SK-N-SH (cell line): ENCODE results near the gene KMT5B. TPM values are rescaled to one million over a fixed set of nuclear protein-coding genes. Genes with fewer than 3 reads are reported as not detected.

ENCODE experiments used
- CTCF ChIA-PET: fragments of 300-600, 350-600 bp; formaldehyde crosslinking; extraction: SDS; loops from one replicate; lab custom pipeline; 2021; lab: Yijun Ruan, JAX
- POLR2A ChIA-PET: fragments of 350-600 bp; sonication (Branson Sonifier 250); formaldehyde crosslinking; extraction: SDS; loops from one replicate; lab custom pipeline; 2020; ENCODE audit warnings: antibody characterized with exemption, inconsistent platforms; lab: Yijun Ruan, JAX
- DNase-seq: peaks from one replicate; pipeline ENCODE4 v3.0.0; 2012
- H2AFZ ChIP-seq: fragments of 200-600 bp; sonication (generic); 2 replicates; pipeline ENCODE4 v1.8.1; 2016; ENCODE audit warnings: antibody characterized with exemption, mild to moderate bottlenecking, low read depth
- H3F3A ChIP-seq: fragments of 200-600 bp; sonication (generic); replicated peaks from 2 replicates; pipeline ENCODE3; 2016; ENCODE audit warnings: antibody characterized with exemption, mild to moderate bottlenecking; ENCODE audit not compliant: insufficient read depth
- H3K27ac ChIP-seq, 2 experiments: fragments of 200-500 bp in 1 of 2; fragments of 200-600 bp in 1 of 2; sonication (Bioruptor generic) in 1 of 2; sonication (generic), shearing (Covaris generic) in 1 of 2; 2 replicates each; pipeline versions ENCODE4 v1.5.1 to v1.6.1; 2014 to 2016; ENCODE audit warnings: low read depth in 2 of 2, inconsistent platforms in 1 of 2, low read length in 1 of 2, mild to moderate bottlenecking in 1 of 2, mixed read lengths in 1 of 2
- H3K27me3 ChIP-seq: fragments of 200-600 bp; sonication (generic), shearing (Covaris generic); 2 replicates; pipeline ENCODE4 v1.6.1; 2016; ENCODE audit warnings: mixed run types; ENCODE audit not compliant: insufficient read depth
- H3K36me3 ChIP-seq, 2 experiments: fragments of 200-500 bp in 1 of 2; fragments of 200-600 bp in 1 of 2; sonication (Bioruptor generic) in 1 of 2; sonication (generic) in 1 of 2; replicated peaks in 1 of 2; 2 replicates each; pipeline versions ENCODE3 to v1.5.1; 2014 to 2016; ENCODE audit warnings: low read length in 1 of 2, mild to moderate bottlenecking in 1 of 2; ENCODE audit not compliant: insufficient read depth in 2 of 2, control insufficient read depth in 1 of 2
- H3K4me1 ChIP-seq, 2 experiments: fragments of 200-500 bp in 1 of 2; fragments of 200-600 bp in 1 of 2; sonication (Bioruptor generic) in 1 of 2; sonication (generic), shearing (Covaris generic) in 1 of 2; 2 replicates each; pipeline versions ENCODE4 v1.5.1 to v1.6.1; 2014 to 2016; ENCODE audit warnings: low read depth in 1 of 2, low read length in 1 of 2, mixed run types in 1 of 2; ENCODE audit not compliant: insufficient read depth in 2 of 2, control insufficient read depth in 1 of 2
- H3K4me2 ChIP-seq: fragments of 200-600 bp; sonication (generic), shearing (Covaris generic); 2 replicates; pipeline ENCODE4 v1.6.1; 2017; ENCODE audit warnings: mixed run types
- H3K4me3 ChIP-seq, 2 experiments: fragments of 200-500 bp in 1 of 2; fragments of 200-600 bp in 1 of 2; sonication (Bioruptor generic) in 1 of 2; sonication (generic), shearing (Covaris generic) in 1 of 2; 2 replicates each; pipeline versions ENCODE4 v1.5.1 to v1.8.1; 2014 to 2016; ENCODE audit warnings: low read depth in 2 of 2, inconsistent platforms in 1 of 2, low read length in 1 of 2, mild to moderate bottlenecking in 1 of 2, mixed read lengths in 1 of 2, moderate library complexity in 1 of 2
- H3K79me2 ChIP-seq: fragments of 200-600 bp; sonication (generic); 2 replicates; pipeline ENCODE4 v1.8.1; 2017; ENCODE audit warnings: mild to moderate bottlenecking; ENCODE audit not compliant: insufficient read depth
- H3K9ac ChIP-seq: fragments of 200-600 bp; sonication (generic); 2 replicates; pipeline ENCODE4 v1.6.1; 2017; ENCODE audit warnings: mixed run types
- H3K9me2 ChIP-seq: fragments of 200-600 bp; sonication (generic); 2 replicates; pipeline ENCODE4 v1.6.1; 2017; ENCODE audit warnings: mixed run types
- H3K9me3 ChIP-seq: fragments of 200-600 bp; sonication (generic); 2 replicates; pipeline ENCODE4 v1.6.1; 2017; ENCODE audit warnings: mixed run types, mild to moderate bottlenecking, moderate library complexity
- H4K20me1 ChIP-seq: fragments of 200-600 bp; sonication (generic); 2 replicates; pipeline ENCODE4 v1.6.1; 2017; ENCODE audit warnings: mild to moderate bottlenecking, mixed run types; ENCODE audit not compliant: insufficient read depth
- EZH2phosphoT487 ChIP-seq: fragments of 200-600 bp; sonication (generic); IDR thresholded peaks from 2 replicates; pipeline ENCODE4 v1.6.1; 2017; ENCODE audit warnings: low read depth, mixed run types, mild to moderate bottlenecking, antibody characterized with exemption, moderate library complexity, borderline replicate concordance
- FOSL2 ChIP-seq: IDR thresholded peaks from 2 replicates; pipeline ENCODE4 v1.4.0; 2012; ENCODE audit warnings: low read depth, mild to moderate bottlenecking, moderate library complexity, borderline replicate concordance
- FOXJ3 ChIP-seq: sonication (generic); formaldehyde crosslinking; IDR thresholded peaks from 2 replicates; pipeline ENCODE4 v1.5.1; 2020; ENCODE audit warnings: mild to moderate bottlenecking, missing genetic modification reagents
- GABPA ChIP-seq: IDR thresholded peaks from 2 replicates; pipeline ENCODE4 v1.4.0; 2012; ENCODE audit warnings: low read depth, mild to moderate bottlenecking
- JUND ChIP-seq: IDR thresholded peaks from 2 replicates; pipeline ENCODE4 v1.4.0; 2012
- MEF2A ChIP-seq: IDR thresholded peaks from 2 replicates; pipeline ENCODE4 v1.4.0; 2012; ENCODE audit warnings: low read depth, borderline replicate concordance
- NFIC ChIP-seq: IDR thresholded peaks from 2 replicates; pipeline ENCODE4 v1.4.0; 2012; ENCODE audit warnings: borderline replicate concordance
- NRF1 ChIP-seq: IDR thresholded peaks from 2 replicates; pipeline ENCODE4 v1.6.1; 2012; ENCODE audit warnings: low read depth, mild to moderate bottlenecking, low read length
- POLR2AphosphoS5 ChIP-seq: IDR thresholded peaks from 2 replicates; pipeline ENCODE4 v1.6.1; 2012; ENCODE audit warnings: low read depth, low read length
- RAD21 ChIP-seq: IDR thresholded peaks from 2 replicates; pipeline ENCODE4 v1.6.1; 2012; ENCODE audit warnings: mild to moderate bottlenecking, low read length
- RCOR1 ChIP-seq: fragments of 150-350 bp; IDR thresholded peaks from 2 replicates; pipeline ENCODE4 v1.6.1; 2017; ENCODE audit warnings: antibody characterized with exemption, low read length
- RFX5 ChIP-seq: IDR thresholded peaks from 2 replicates; pipeline ENCODE4 v1.6.1; 2012; ENCODE audit warnings: mild to moderate bottlenecking, improper control_type of control experiment, low read length
- RXRA ChIP-seq: IDR thresholded peaks from 2 replicates; pipeline ENCODE4 v1.4.0; 2012; ENCODE audit warnings: low read depth, mild to moderate bottlenecking, borderline replicate concordance
- TCF12 ChIP-seq: IDR thresholded peaks from 2 replicates; pipeline ENCODE4 v1.4.0; 2012
- TEAD4 ChIP-seq: IDR thresholded peaks from 2 replicates; pipeline ENCODE4 v1.4.0; 2012; ENCODE audit warnings: mild to moderate bottlenecking, borderline replicate concordance; ENCODE audit not compliant: insufficient read depth
- YY1 ChIP-seq: IDR thresholded peaks from 2 replicates; pipeline ENCODE4 v1.4.0; 2012; ENCODE audit warnings: low read depth, mild to moderate bottlenecking
- WGBS: methylation state at CpG from one replicate; pipeline ENCODE4 v1.1.6; 2017; ENCODE audit warnings: low lambda C conversion rate; 5-methylcytosine and 5-hydroxymethylcytosine counted together
- polyA plus RNA-seq, 3 experiments: library from polyadenylated mRNA; depleted of rRNA; stranded (reverse); fragments of >200 nt; gene quantifications; 2 replicates each; pipeline ENCODE4 v1.2.3, GENCODE V29; 2012
- TF ChIP-seq, protein P1 (sequence below): IDR thresholded peaks from 2 replicates; pipeline ENCODE4 v1.4.0; 2012; ENCODE audit warnings: low read depth, borderline replicate concordance
- TF ChIP-seq, protein P2 (sequence below): IDR thresholded peaks from 2 replicates; pipeline ENCODE4; 2012
- TF ChIP-seq, protein P3 (sequence below): fragments of 150-350 bp; IDR thresholded peaks from 2 replicates; pipeline ENCODE4 v1.6.1; 2017; ENCODE audit warnings: antibody characterized with exemption, low read length, low read depth, borderline replicate concordance
- TF ChIP-seq, protein P4 (sequence below): IDR thresholded peaks from 2 replicates; pipeline ENCODE4 v1.4.0; 2012; ENCODE audit warnings: low read depth
- TF ChIP-seq, protein P5 (sequence below): fragments of 150-350 bp; IDR thresholded peaks from 2 replicates; pipeline ENCODE4 v1.6.1; 2016; ENCODE audit warnings: mild to moderate bottlenecking, low read depth, low read length

The KMT5B gene
- polyA plus RNA-seq, 1 of the 3 experiments (the other 2 are of a cell fraction), result 10.4 TPM

DNA sequence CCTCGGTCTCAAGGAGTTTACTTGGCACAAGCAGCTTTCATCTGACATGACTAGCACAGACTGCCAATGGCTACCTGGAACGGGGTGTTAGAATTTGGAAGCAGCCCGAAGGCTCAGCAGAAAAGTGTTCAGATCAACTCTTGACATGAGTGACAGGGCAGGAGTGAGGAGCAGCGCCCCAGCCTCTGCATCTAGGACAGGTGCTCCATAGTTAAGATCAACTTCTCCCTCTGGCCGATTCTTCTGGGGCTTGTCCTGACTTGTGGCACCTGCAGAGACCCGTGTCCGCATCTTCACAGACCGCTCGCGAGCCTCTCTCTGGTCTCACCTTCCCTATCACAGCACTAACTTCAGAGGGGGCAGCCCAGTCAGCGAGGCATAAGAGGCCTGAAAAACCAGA lies 49.4 kb downstream of the KMT5B start:
- no peak for TF ChIP-seq RAD21
- TF ChIP-seq, protein P1, sequence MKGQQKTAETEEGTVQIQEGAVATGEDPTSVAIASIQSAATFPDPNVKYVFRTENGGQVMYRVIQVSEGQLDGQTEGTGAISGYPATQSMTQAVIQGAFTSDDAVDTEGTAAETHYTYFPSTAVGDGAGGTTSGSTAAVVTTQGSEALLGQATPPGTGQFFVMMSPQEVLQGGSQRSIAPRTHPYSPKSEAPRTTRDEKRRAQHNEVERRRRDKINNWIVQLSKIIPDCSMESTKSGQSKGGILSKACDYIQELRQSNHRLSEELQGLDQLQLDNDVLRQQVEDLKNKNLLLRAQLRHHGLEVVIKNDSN, result no peak
- TF ChIP-seq FOXJ3, result no peak
- TF ChIP-seq YY1, result no peak
- no peak for TF ChIP-seq JUND
- TF ChIP-seq, protein P2, sequence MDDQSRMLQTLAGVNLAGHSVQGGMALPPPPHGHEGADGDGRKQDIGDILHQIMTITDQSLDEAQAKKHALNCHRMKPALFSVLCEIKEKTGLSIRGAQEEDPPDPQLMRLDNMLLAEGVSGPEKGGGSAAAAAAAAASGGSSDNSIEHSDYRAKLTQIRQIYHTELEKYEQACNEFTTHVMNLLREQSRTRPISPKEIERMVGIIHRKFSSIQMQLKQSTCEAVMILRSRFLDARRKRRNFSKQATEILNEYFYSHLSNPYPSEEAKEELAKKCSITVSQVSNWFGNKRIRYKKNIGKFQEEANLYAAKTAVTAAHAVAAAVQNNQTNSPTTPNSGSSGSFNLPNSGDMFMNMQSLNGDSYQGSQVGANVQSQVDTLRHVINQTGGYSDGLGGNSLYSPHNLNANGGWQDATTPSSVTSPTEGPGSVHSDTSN, result no peak
- ChIA-PET POLR2A (no interaction called here), CTCF (interaction anchor here (1.4 to 1.5 kb wide), 2 partner anchors 23 to 45 kb away, joined by 3 to 4 read pairs; no protein-coding TSS in a partner anchor)
- Histone ChIP-seq H3K9me3 (no peaks in the 10 kb centered on the region), H3K9ac (no peak overlapping the region), H3K27me3 (no peaks in the 10 kb centered on the region), H3F3A (no peaks in the 10 kb centered on the region), H2AFZ (no peak overlapping the region), H3K79me2 (no peaks in the 10 kb centered on the region), H3K27ac (no peak overlapping the region), H3K9me2 (no peaks in the 10 kb centered on the region), H4K20me1 (no peaks in the 10 kb centered on the region), H3K36me3 (peaks cover 28 to 47% of the 10 kb centered on the region in 2 experiments), H3K4me1 (no peaks in the 10 kb centered on the region), H3K4me3 (no peak overlapping the region), H3K4me2 (no peak overlapping the region)
- no peak for DNase-seq
- 88% methylated on average over 11 of the region's 11 CpGs for WGBS

DNA sequence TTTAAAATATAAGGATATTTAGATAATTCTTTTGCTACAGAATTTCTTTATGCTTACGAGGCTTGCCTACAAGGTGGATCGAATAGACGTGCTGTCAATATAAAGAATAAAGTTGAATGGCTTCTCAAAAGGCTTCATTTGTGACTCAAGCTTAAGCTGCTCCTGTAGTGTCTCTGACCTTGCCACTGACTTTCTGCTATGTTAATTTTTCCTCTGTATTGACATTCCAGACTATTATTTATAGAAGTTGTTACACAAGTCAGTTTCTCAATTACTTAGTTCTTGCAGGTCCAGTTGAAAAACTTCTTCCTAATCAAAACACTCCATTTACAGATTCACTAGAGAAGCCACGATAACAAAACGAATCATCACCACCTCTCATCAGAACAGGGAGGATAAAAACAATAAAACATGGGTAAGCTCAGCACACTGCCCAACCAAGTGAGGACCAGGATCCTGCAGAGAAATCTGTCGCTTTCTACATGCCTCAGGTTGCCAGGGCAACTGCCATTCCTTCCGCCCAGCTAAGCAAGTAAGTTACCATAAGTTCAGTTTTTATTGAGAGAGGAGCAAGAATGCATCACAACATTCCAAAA lies 52.9 kb downstream of the KMT5B start:
- Histone ChIP-seq H3K4me3 (no peak overlapping the region), H4K20me1 (no peaks in the 10 kb centered on the region), H3K4me1 (no peaks in the 10 kb centered on the region), H3K79me2 (no peaks in the 10 kb centered on the region), H3K36me3 (peaks cover 17 to 42% of the 10 kb centered on the region in 2 experiments), H3K9me3 (no peaks in the 10 kb centered on the region), H3K9me2 (no peaks in the 10 kb centered on the region), H3K9ac (no peak overlapping the region), H3K27me3 (no peaks in the 10 kb centered on the region), H3K4me2 (no peak overlapping the region), H3F3A (peaks cover 5% of the 10 kb centered on the region), H3K27ac (no peak overlapping the region), H2AFZ (no peak overlapping the region)
- ChIA-PET POLR2A (no interaction called here), CTCF (no interaction called here)
- DNase-seq, result no peak
- TF ChIP-seq TEAD4 (no peak), GABPA (no peak), FOSL2 (no peak), RCOR1 (no peak), NRF1 (no peak), TCF12 (no peak), RFX5 (no peak), FOXJ3 (no peak), JUND (no peak), NFIC (no peak), EZH2phosphoT487 (no peak), MEF2A (no peak), RXRA (no peak), POLR2AphosphoS5 (no peak)
- TF ChIP-seq, protein P3, sequence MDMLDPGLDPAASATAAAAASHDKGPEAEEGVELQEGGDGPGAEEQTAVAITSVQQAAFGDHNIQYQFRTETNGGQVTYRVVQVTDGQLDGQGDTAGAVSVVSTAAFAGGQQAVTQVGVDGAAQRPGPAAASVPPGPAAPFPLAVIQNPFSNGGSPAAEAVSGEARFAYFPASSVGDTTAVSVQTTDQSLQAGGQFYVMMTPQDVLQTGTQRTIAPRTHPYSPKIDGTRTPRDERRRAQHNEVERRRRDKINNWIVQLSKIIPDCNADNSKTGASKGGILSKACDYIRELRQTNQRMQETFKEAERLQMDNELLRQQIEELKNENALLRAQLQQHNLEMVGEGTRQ, result no peak
- TF ChIP-seq, protein P2, result no peak
- TF ChIP-seq, protein P4, sequence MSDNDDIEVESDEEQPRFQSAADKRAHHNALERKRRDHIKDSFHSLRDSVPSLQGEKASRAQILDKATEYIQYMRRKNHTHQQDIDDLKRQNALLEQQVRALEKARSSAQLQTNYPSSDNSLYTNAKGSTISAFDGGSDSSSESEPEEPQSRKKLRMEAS, result no peak
- TF ChIP-seq, protein P5, sequence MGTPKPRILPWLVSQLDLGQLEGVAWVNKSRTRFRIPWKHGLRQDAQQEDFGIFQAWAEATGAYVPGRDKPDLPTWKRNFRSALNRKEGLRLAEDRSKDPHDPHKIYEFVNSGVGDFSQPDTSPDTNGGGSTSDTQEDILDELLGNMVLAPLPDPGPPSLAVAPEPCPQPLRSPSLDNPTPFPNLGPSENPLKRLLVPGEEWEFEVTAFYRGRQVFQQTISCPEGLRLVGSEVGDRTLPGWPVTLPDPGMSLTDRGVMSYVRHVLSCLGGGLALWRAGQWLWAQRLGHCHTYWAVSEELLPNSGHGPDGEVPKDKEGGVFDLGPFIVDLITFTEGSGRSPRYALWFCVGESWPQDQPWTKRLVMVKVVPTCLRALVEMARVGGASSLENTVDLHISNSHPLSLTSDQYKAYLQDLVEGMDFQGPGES, result no peak
- WGBS, result 97% methylated on average over 7 of the region's 7 CpGs
